GDM1 (cell line): Measurements from ENCODE around the gene BEST4.
A peak's percentile ranks its signal among the peaks of the same experiment; 100 is the strongest.
"Not testable (repeated sequence)": the region's sequence is repeated elsewhere in the genome, so short reads cannot be mapped to it uniquely, and the experiment has no call there.

Source experiments
- DNase-seq: peaks from one replicate; lab custom pipeline; 2025; lab: John Stamatoyannopoulos, UW

The BEST4 gene

GRCh38 chr1:44819196-44819607 is 31.2 kb upstream of the BEST4 start:
- no peak for DNase-seq

- no peak for DNase-seq
These were observed 30.0 kb upstream of the BEST4 start for GRCh38 chr1:44817771-44818495.

- DNase-seq = no peak
These were observed 29.3 kb upstream of the BEST4 start for GRCh38 chr1:44817307-44817706.

GRCh38 chr1:44815926-44816325 is 28.0 kb upstream of the BEST4 start:
- DNase-seq = not testable (repeated sequence)

- DNase-seq = no peak
These were observed 25.0 kb upstream of the BEST4 start for GRCh38 chr1:44812822-44813543.

- no peak for DNase-seq
These were observed 23.3 kb upstream of the BEST4 start for GRCh38 chr1:44811234-44811633.

GRCh38 chr1:44810762-44811105 is 22.8 kb upstream of the BEST4 start:
- DNase-seq = not testable (repeated sequence)

GRCh38 chr1:44810101-44810761 is 22.3 kb upstream of the BEST4 start:
- no peak for DNase-seq

- DNase-seq = peak; percentile 35
These were observed 21.3 kb upstream of the BEST4 start for GRCh38 chr1:44808938-44809917.

GRCh38 chr1:44808063-44808937 is 20.3 kb upstream of the BEST4 start, which contains the start of gene BTBD19:
BTBD19 (plus strand) TSS chr1:44808523; CDS start chr1:44808821, 298 bp downstream.
- no peak for DNase-seq

- DNase-seq = peak; percentile 93
These were observed 19.5 kb upstream of the BEST4 start for GRCh38 chr1:44807364-44808062.

GRCh38 chr1:44806704-44807363 is 18.9 kb upstream of the BEST4 start, which contains the start of gene DYNLT4:
DYNLT4 (minus strand) TSS chr1:44807351; CDS start chr1:44806668, 683 bp downstream.
- DNase-seq = no peak

GRCh38 chr1:44806025-44806703 is 18.2 kb upstream of the BEST4 start:
- DNase-seq = no peak

- DNase-seq = no peak
These were observed 17.5 kb upstream of the BEST4 start for GRCh38 chr1:44805311-44806024.

GRCh38 chr1:44803312-44804095 is 15.5 kb upstream of the BEST4 start:
- no peak for DNase-seq

GRCh38 chr1:44803062-44803311 is 15.0 kb upstream of the BEST4 start:
- no peak for DNase-seq

GRCh38 chr1:44802306-44803061 is 14.5 kb upstream of the BEST4 start:
- DNase-seq = no peak
